CD4-positive, alpha-beta T cell treated with Interleukin-10 for 1 hour (primary cell): Measurements from ENCODE around the gene ALG11.

ENCODE experiments used
- DNase-seq: peaks from one replicate; pipeline ENCODE4 v3.0.0-alpha.2; 2020

Gene ALG11

GRCh38 chr13:51997641-51998330, 14.4 kb upstream of the ALG11 start:
- no peak for DNase-seq

DNA sequence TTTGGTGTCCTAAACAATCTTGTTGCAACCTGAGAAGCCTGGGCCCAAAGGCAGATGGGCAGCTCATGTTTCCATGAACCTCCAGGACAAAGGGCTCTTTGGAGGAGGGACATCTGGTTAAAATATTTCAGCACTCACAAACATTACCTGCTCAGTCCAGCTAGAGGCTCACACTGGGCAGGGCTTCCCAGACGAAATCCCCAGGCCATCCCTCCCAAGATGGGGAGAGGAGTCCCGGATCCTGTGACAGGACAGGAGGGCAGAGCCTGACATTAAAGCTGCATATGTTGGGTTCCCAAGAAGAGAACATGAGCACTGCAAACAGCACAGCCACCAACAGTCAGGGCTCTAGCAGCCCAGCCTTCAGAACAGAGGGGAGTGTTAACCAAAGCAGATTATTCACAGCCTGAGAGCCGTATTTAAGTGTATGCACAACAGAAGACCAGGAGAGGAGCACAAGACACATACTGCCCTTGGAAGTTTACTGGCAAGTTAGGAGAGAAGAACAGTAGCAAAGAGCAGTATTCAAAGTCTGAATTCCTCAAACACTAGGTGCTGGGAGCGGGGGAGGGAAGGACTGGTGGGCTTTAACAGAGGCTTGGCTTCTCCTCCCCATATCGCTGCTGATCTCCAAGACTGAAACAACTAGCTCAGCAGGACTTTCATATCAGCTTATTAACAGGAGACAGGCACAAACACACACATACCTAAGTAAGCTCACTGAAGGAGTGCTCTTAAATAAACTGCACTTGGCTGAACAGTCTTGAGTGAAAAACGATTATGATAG, 13.3 kb upstream of the ALG11 start:
- no peak for DNase-seq

GRCh38 chr13:51999510-51999911, 12.7 kb upstream of the ALG11 start:
- no peak for DNase-seq

GRCh38 chr13:51999921-52000320, 12.3 kb upstream of the ALG11 start:
- DNase-seq: no peak

DNA sequence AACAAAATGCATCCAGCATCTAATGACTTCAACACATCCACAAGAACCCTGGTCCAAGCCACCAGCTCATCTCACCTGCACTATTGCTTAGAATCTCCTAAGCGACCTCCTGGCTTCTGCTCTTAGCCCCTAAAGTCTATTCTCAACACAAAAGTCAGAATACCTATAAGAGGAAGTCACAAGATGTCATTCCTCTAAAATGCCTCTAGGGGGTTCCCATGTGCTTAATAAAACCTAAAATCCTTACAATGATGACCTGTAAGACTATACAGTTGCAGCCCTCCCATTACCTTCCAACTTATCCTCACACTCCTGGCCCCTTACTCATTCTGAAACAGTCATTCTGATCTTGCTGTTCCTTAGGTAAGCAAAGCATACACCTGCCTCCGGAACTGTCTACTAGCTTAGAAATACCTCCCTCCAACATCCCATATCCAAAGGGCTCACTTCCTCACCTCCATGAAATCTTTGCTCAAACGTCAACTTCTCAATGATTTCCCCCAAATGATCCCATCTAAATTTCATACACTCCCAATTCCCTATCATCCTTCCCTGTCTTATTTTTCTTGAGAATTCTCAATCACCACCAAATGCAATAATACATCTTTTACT, 11.0 kb upstream of the ALG11 start:
- DNase-seq: peak; percentile 48

GRCh38 chr13:52002361-52002760, 9.8 kb upstream of the ALG11 start:
- DNase-seq: no peak

DNA sequence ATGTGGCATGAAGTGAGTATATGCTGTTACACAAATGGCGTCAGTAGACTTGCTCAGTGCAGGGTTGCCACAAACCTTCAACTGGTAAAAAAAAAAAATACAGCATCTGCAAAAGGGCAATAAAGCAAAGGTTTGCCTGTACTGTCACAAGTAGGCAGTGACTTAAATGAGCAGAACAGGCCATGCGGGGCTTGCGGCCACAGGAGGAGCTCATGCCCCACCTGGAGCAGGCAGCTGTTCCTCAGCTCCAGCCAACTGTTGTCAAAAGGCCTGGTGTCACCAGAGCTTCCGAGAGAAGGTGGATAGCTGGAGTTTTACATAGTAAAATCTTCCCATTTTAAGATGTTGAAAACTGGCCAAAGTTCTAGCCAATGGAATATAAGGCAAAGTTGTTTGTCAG, 8.7 kb upstream of the ALG11 start:
- no peak for DNase-seq

GRCh38 chr13:52004511-52005170, 7.6 kb upstream of the ALG11 start:
- DNase-seq: no peak

- DNase-seq: no peak
Measured at GRCh38 chr13:52005841-52006522, 6.2 kb upstream of the ALG11 start.

DNA sequence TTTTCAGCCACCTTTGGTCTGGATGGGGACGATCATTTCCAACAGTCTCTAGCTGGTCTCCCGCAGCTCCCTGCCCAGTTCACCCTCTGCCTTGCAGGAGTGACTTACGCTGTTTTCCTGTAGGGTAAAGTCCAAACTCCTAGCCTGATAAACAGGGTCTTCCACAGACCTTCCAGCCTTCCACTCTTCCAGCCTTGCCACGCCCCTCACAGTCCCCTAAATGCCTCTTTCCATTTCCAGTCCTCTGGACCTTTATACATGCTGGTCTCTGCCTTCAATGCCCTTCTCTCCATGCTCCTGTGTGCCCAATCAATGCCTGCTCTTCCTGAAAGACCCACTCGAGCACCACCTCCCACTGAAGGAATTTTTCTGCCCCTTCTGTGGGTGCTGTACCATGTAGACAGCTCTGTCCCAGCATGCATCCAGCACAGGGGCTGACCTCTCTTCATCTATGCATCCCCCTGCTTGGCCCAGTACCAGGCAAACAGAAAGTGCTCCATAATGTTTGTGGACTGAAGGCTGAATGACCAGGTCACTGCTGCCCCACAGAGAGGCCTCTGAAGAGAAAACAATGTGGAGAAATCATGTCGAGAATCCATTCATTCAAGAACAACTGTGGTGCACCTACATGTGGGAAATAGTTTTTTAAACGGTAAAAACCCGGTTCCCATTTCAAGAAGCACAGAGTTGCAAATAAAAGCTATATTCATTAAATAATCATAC, 5.5 kb upstream of the ALG11 start:
- DNase-seq: no peak

- no peak for DNase-seq
Measured at GRCh38 chr13:52009946-52010345, 2.3 kb upstream of the ALG11 start.

DNA sequence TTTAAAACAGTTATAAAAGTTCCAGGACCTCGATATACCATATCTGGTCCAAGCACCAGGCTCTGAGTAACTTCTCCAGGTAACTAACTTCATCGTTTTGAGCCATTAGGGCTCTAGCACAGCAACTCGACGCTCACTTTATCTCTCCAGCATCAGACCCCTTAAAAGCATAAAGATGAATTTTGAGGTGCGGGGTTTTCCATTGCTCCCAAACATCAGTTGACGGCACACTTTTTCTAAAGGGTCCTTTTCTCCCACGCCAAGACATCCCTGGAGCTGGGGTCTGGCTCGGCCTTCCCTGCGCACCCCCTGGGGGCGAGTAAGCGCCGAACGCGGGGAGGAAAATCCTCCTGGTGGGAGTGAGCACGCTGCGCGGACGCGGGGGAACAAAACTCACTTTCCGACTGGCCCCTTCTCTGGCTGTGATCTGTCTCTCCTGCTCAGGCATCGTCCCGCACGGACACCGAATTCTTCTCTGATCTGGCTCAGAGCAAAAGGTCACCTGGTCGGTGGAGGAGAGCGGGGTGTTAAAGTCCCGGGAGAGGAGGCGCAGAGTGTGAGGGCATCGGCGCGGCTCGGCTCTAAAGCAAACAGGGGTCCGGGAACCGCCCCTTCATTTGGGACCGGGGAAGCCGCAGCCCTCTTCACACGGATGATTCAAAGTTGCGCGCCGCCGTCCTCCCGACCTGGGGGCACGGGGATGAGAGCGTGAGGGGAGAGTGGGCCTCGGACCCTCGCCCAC, 1.1 kb upstream of the ALG11 start, which contains the start of gene ATP7B:
Gene ATP7B, minus strand, starts transcription at position 561 of the 742 bp plus-strand sequence. Its CDS starts 113 bp downstream, at position 448.
- peak; percentile 15 for DNase-seq

DNA sequence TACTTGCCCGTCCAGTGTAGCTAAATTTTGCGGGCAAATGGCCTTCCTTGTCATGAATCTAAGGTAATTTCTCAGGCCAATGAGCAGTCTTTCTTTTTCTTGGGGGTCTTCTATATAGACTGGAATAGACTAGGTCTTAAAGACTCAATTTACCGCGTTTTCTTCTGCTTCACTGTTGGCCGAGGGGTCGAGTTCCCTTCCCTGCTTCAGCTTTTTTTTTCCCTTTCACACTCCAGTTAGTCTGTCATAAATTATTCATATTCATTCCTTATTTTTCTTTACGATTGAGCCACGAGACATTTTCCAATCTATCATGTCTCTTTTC, 276 bp downstream of the ALG11 start:
- no peak for DNase-seq

DNA sequence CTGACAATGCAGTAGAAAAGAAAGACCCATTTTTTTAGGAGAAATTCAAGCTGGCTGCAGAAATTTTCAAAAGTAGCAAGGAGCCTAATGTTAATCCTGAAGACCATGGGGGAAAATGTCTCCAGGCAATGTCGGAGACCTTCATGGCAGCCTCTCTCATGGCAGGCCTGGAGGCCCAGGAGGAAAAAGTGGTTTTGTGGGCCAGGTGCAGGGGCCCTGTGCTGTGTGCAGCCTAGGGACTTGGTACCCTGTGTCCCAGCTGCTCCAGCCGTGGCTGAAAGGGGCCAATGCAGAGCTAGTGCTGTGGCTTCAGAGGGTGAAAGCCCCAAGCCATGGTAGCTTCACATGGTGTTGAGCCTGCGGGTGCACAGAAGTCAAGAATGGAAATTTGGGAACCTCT, 4.1 kb downstream of the ALG11 start:
- no peak for DNase-seq

GRCh38 chr13:52020191-52020590, 8.0 kb downstream of the ALG11 start:
- no peak for DNase-seq

- DNase-seq: no peak
Measured at GRCh38 chr13:52022356-52022755, 10.2 kb downstream of the ALG11 start.

DNA sequence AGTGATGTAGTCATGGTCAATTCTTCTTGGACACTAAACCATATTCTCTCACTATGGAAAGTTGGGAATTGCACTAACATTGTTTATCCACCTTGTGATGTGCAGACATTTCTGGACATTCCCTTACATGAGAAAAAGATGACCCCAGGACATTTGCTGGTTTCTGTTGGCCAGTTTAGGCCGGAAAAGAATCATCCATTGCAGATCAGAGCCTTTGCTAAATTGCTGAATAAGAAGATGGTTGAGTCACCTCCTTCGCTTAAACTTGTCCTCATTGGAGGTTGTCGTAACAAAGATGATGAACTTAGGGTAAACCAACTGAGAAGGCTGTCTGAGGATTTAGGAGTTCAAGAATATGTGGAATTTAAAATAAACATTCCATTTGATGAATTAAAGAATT, 12.3 kb downstream of the ALG11 start, which contains the start of gene UTP14C:
Gene UTP14C, plus strand, starts transcription at position 211 of the 400 bp plus-strand sequence. CDS start 4,114 bp downstream, outside the sequence.
- DNase-seq: no peak

DNA sequence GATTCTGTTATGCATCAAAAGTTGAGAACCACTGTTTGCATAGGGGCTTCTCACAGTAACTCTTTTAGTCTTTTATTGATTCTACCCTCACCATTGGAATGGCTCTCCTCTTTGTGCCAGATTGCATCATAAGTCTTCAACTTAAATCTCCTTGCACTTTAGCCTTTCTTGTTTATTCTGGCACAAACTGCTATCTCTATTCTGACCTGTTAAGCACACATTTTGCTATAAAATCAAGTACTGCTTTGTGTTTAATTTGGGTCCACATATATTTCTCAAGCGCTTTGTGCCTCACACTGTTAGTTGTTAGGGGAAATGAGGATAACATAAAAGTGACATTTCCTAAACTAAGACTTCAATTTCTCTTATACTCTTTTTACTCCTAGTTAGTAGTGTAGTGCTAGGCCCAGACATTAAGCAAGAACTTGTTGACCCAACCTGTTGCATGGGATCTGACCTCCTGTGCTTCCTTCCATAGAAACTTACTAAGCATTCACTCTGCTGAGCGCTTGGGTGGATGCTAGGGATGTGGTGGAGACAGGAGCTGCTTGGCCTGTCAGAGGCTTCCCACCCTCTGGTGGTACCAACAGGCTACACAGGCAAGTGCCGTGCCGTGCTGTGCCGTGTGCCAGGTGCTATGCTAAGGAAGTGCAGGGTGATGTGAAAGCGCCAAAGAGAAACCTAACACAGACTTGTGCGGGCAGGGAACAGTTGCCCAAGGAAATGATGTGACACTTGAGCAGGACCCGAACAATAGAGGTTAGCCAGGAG, 13.5 kb downstream of the ALG11 start:
- DNase-seq: no peak

- DNase-seq: no peak
Measured at GRCh38 chr13:52026246-52026626, 14.0 kb downstream of the ALG11 start.

DNA sequence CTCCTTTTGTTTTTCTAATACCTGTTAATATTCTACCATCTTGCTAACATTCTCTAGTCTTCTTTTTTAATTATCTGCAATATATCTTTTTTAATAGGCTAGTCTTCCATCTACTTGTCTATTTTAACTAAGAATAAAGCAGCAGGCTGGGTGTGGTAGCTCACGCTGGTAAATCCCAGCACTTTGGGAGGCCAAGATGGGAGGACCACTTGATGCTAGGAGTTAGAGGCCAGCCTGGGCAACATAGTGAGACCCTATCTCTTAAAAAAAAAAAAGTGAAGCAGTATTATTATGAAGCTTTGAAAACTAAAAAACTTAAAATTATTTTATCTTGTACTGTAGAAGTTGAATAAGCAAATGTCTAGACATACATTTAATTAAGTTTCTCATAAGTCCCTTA, 15.6 kb downstream of the ALG11 start:
- no peak for DNase-seq

- DNase-seq: no peak
Measured at GRCh38 chr13:52029569-52029968, 17.4 kb downstream of the ALG11 start.
